ENCODE results near the gene SLC30A10. TPM values are rescaled to one million over a fixed set of nuclear protein-coding genes. Genes with fewer than 3 reads are reported as not detected.

The SLC30A10 gene
- total RNA-seq, 1 experiment from 2014 or later = not detected

DNA sequence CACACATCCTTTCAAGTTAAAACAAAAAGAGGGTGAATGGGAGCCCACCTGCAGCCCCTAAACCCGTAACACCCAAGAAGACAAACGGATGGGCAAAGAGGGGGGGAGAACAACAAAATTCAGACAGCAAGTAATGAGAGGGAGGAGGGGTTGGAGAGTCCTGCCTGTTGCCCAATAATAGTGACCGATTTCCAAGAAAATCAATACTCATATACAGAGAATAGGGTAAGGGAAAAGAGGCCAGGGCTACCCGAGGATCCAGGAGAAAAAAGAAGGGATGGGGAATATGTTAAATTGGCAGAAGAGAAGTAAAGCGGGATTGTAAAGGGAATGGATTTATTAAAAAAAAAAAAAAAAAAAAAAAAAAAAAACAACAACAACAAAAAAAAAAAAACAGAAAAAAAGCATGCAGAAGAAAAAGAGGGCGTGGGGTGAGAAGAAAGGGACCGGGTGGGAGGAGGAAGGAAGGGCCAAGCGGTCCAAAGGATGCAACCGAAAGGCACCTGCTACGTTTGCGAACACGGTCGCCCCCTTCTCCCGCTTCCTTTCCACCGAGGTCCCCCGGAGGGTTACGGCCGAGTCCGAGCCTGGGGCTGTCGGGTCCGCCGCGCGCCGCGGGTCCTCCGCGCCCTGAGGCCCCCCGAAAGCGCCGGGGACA is 930 bp downstream of the SLC30A10 start:
- Histone ChIP-seq H3K9me3 (ENCODE audit: low read depth, low read length, poor library complexity, severe bottlenecking) (no peaks in the 10 kb centered on the region), H3K36me3 (ENCODE audit: insufficient read depth, low read length, poor library complexity, severe bottlenecking) (no peaks in the 10 kb centered on the region), H3K27me3 (replicated peaks; ENCODE audit: insufficient read depth, low read depth, low read length, poor library complexity) (peaks cover 62% of the 10 kb centered on the region), H3K4me3 (ENCODE audit: low read depth, low read length, poor library complexity, severe bottlenecking) (peak overlapping the region; percentile 39), H3K4me1 (ENCODE audit: insufficient read depth, low read length, poor library complexity, severe bottlenecking) (peaks cover 8% of the 10 kb centered on the region), H3K27ac (ENCODE audit: low read depth, low read length, poor library complexity, severe bottlenecking) (no peak overlapping the region)
- no peak for DNase-seq (ENCODE audit: low spot score)
- intact Hi-C loops (cut with micrococcal nuclease; ENCODE audit: unreplicated experiment) = no loop called here
- BruUV-seq (replicated peaks) = no TSS peak
- TF ChIP-seq, protein P1, sequence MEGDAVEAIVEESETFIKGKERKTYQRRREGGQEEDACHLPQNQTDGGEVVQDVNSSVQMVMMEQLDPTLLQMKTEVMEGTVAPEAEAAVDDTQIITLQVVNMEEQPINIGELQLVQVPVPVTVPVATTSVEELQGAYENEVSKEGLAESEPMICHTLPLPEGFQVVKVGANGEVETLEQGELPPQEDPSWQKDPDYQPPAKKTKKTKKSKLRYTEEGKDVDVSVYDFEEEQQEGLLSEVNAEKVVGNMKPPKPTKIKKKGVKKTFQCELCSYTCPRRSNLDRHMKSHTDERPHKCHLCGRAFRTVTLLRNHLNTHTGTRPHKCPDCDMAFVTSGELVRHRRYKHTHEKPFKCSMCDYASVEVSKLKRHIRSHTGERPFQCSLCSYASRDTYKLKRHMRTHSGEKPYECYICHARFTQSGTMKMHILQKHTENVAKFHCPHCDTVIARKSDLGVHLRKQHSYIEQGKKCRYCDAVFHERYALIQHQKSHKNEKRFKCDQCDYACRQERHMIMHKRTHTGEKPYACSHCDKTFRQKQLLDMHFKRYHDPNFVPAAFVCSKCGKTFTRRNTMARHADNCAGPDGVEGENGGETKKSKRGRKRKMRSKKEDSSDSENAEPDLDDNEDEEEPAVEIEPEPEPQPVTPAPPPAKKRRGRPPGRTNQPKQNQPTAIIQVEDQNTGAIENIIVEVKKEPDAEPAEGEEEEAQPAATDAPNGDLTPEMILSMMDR (conservative IDR thresholded peaks at IDR 0.05; ENCODE audit: low read depth, low read length) = no peak
- no peak for TF ChIP-seq EZH2 (IDR thresholded peaks at IDR 0.05; ENCODE audit: borderline replicate concordance, low read depth, low read length, poor library complexity, severe bottlenecking)
- ChIA-PET CTCF (no interaction called here), POLR2A (ENCODE audit: low non-redundant PET) (no interaction called here)

DNA sequence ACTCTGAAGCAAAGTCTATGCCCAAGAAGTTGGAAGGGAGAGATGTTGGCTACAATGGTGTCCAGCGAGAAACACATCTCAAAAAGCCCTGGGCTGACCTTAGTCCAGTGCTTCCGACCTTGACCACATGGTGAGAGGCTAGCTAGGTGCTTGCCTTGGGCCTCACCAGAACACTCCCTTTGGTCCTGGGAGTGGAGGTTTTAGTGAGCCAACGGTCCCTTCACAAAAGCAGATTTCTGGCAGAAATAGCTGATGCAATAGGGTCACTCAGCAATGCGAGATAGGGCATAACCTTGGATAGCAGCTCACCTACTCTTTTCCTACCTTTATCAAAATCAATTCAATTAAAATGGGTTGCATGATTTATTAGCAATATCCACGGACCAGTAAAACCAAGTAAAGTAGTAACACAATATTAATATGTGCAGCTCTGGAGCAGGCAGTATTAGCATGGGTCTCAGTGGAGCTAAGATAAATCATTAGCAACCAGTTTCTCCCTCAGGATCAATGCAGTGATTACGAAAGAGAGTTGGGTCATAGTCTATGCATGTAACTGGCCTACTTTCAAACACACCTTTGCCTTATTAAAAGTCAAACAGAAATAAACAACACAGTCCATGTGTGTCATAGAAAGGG is 1.9 kb downstream of the SLC30A10 start:
- ChIA-PET POLR2A (ENCODE audit: low non-redundant PET) (no interaction called here), CTCF (no interaction called here)
- no TSS peak for BruUV-seq (replicated peaks)
- Histone ChIP-seq H3K27ac (ENCODE audit: low read depth, low read length, poor library complexity, severe bottlenecking) (no peak overlapping the region), H3K9me3 (ENCODE audit: low read depth, low read length, poor library complexity, severe bottlenecking) (no peaks in the 10 kb centered on the region), H3K36me3 (ENCODE audit: insufficient read depth, low read length, poor library complexity, severe bottlenecking) (no peaks in the 10 kb centered on the region), H3K4me1 (ENCODE audit: insufficient read depth, low read length, poor library complexity, severe bottlenecking) (peaks cover 8% of the 10 kb centered on the region), H3K27me3 (replicated peaks; ENCODE audit: insufficient read depth, low read depth, low read length, poor library complexity) (peaks cover 64% of the 10 kb centered on the region), H3K4me3 (ENCODE audit: low read depth, low read length, poor library complexity, severe bottlenecking) (no peak overlapping the region)
- DNase-seq (ENCODE audit: low spot score) = no peak
- TF ChIP-seq EZH2 (IDR thresholded peaks at IDR 0.05; ENCODE audit: borderline replicate concordance, low read depth, low read length, poor library complexity, severe bottlenecking) = no peak
- TF ChIP-seq, protein P1 (conservative IDR thresholded peaks at IDR 0.05; ENCODE audit: low read depth, low read length) = no peak
- intact Hi-C loops (cut with micrococcal nuclease; ENCODE audit: unreplicated experiment) = no loop called here

DNA sequence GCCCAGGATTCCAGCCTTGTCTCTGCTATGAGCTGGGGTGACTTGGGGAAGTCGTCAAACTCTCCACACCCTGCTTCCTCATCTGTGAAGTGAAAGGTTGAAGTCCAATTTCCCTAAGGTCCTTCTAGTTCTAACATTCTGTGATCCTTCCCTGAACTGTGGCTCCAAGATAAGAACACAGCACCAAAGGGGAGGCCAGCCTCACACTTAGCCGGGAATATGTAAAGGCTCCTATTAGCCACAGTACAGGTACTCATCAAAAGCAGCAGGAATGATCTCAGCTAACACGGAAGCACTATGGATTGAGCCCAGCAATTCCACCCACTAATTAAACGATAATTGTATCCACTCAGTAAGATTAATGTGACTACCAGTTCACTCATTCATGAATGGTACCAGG is 4.0 kb downstream of the SLC30A10 start:
- peaks cover 8% of the 10 kb centered on the region for H3K4me1 ChIP-seq (ENCODE audit: insufficient read depth, low read length, poor library complexity, severe bottlenecking)
- no peaks in the 10 kb centered on the region for H3K36me3 ChIP-seq (ENCODE audit: insufficient read depth, low read length, poor library complexity, severe bottlenecking)
- ChIA-PET CTCF (no interaction called here), POLR2A (ENCODE audit: low non-redundant PET) (no interaction called here)
- TF ChIP-seq EZH2 (IDR thresholded peaks at IDR 0.05; ENCODE audit: borderline replicate concordance, low read depth, low read length, poor library complexity, severe bottlenecking) = no peak
- TF ChIP-seq, protein P1 (conservative IDR thresholded peaks at IDR 0.05; ENCODE audit: low read depth, low read length) = no peak
- peaks cover 71% of the 10 kb centered on the region for H3K27me3 ChIP-seq (replicated peaks; ENCODE audit: insufficient read depth, low read depth, low read length, poor library complexity)
- H3K9me3 ChIP-seq (ENCODE audit: low read depth, low read length, poor library complexity, severe bottlenecking) = no peaks in the 10 kb centered on the region
- intact Hi-C loops (cut with micrococcal nuclease; ENCODE audit: unreplicated experiment) = no loop called here
- no peak for DNase-seq (ENCODE audit: low spot score)
- no peak overlapping the region for H3K4me3 ChIP-seq (ENCODE audit: low read depth, low read length, poor library complexity, severe bottlenecking)
- no TSS peak for BruUV-seq (replicated peaks)
- no peak overlapping the region for H3K27ac ChIP-seq (ENCODE audit: low read depth, low read length, poor library complexity, severe bottlenecking)
